Ascending aorta (tissue), 2 donors: ENCODE measurements around the gene FHIT. TPM values are rescaled to one million over a fixed set of nuclear protein-coding genes. Genes with fewer than 3 reads are reported as not detected.

ENCODE experiments used
- DNase-seq, 2 donors: peaks; one replicate each; pipeline ENCODE4 v3.0.0-alpha.2; 2019; ENCODE audit warnings: low spot score in 2 of 2
- H3K27ac ChIP-seq, 2 donors: fragments of 200-600 bp; sonication (generic); one replicate each; pipeline ENCODE4 v1.5.1; 2016 to 2017; ENCODE audit warnings: mild to moderate bottlenecking in 1 of 2
- H3K27me3 ChIP-seq: fragments of 200-600 bp; sonication (generic); one replicate; pipeline ENCODE4 v1.5.1; 2017
- H3K36me3 ChIP-seq, 2 donors: fragments of 200-600 bp; sonication (generic); one replicate each; pipeline ENCODE4 v1.5.1; 2016
- H3K4me1 ChIP-seq, 2 donors: fragments of 200-600 bp; sonication (generic); one replicate each; pipeline ENCODE4 v1.5.1; 2016 to 2017; ENCODE audit warnings: mild to moderate bottlenecking in 1 of 2
- H3K4me3 ChIP-seq, 2 donors: fragments of 200-600 bp; sonication (generic); one replicate each; pipeline ENCODE4 v1.5.1; 2016 to 2017; ENCODE audit warnings: mild to moderate bottlenecking in 1 of 2
- H3K9me3 ChIP-seq, 2 donors: fragments of 200-600 bp; sonication (generic); one replicate each; pipeline ENCODE4 v1.5.1; 2016
- CTCF ChIP-seq, 3 experiments: fragments of 200-600 bp in 2 of 3; fragments of 450-650 bp in 1 of 3; sonication (generic) in 2 of 3; IDR thresholded peaks; one replicate each; pipeline ENCODE4 v1.5.1; 2016 to 2019; ENCODE audit warnings: antibody characterized with exemption in 3 of 3, mild to moderate bottlenecking in 1 of 3, moderate library complexity in 1 of 3
- intact Hi-C: fragments of 100-400 bp; cut with DNase I; formaldehyde crosslinking; loops from one replicate; pipeline ENCODE4 v1.15.1; 2023
- total RNA-seq: library from RNA; depleted of rRNA; stranded (reverse); fragments of >200 nt; gene quantifications from one replicate; pipeline ENCODE4 v1.1.0, GENCODE V29; 2016

Gene FHIT
- total RNA-seq, 1 donor from 2014 or later, result 0.21 TPM

GRCh38 chr3:59793976-59794375 is 1457.3 kb downstream of the FHIT start:
- Histone ChIP-seq H3K36me3 (no peaks in the 10 kb centered on the region), H3K4me3 (no peak overlapping the region), H3K27ac (no peak overlapping the region), H3K9me3 (no peaks in the 10 kb centered on the region), H3K27me3 (no peaks in the 10 kb centered on the region), H3K4me1 (no peaks in the 10 kb centered on the region)
- intact Hi-C loops, result no loop called here
- TF ChIP-seq CTCF (IDR thresholded peaks at IDR 0.05), result no peak
- DNase-seq, result no peak

GRCh38 chr3:59791774-59792308 is 1459.4 kb downstream of the FHIT start:
- no peak for DNase-seq
- Histone ChIP-seq H3K36me3 (no peaks in the 10 kb centered on the region), H3K27me3 (no peaks in the 10 kb centered on the region), H3K27ac (no peak overlapping the region), H3K4me3 (no peak overlapping the region), H3K9me3 (no peaks in the 10 kb centered on the region), H3K4me1 (no peaks in the 10 kb centered on the region)
- TF ChIP-seq CTCF (IDR thresholded peaks at IDR 0.05), result no peak
- intact Hi-C loops, result no loop called here

GRCh38 chr3:59790241-59790640 is 1461.0 kb downstream of the FHIT start:
- Histone ChIP-seq H3K4me1 (no peaks in the 10 kb centered on the region), H3K36me3 (no peaks in the 10 kb centered on the region), H3K9me3 (no peaks in the 10 kb centered on the region), H3K4me3 (no peak overlapping the region), H3K27ac (no peak overlapping the region), H3K27me3 (no peaks in the 10 kb centered on the region)
- intact Hi-C loops, result no loop called here
- TF ChIP-seq CTCF (IDR thresholded peaks at IDR 0.05), result no peak
- DNase-seq, result no peak

- no peak overlapping the region for H3K4me3 ChIP-seq
- H3K36me3 ChIP-seq, result no peaks in the 10 kb centered on the region
- intact Hi-C loops, result no loop called here
- no peaks in the 10 kb centered on the region for H3K9me3 ChIP-seq
- H3K4me1 ChIP-seq, result no peaks in the 10 kb centered on the region
- no peak for TF ChIP-seq CTCF (IDR thresholded peaks at IDR 0.05)
- no peak for DNase-seq
- H3K27ac ChIP-seq, result no peak overlapping the region
- H3K27me3 ChIP-seq, result no peaks in the 10 kb centered on the region
These were observed 1462.5 kb downstream of the FHIT start for GRCh38 chr3:59788801-59789200.

GRCh38 chr3:59788133-59788532 is 1463.1 kb downstream of the FHIT start:
- no peak for TF ChIP-seq CTCF (IDR thresholded peaks at IDR 0.05)
- intact Hi-C loops, result no loop called here
- no peaks in the 10 kb centered on the region for H3K4me1 ChIP-seq
- no peak overlapping the region for H3K27ac ChIP-seq
- H3K9me3 ChIP-seq, result no peaks in the 10 kb centered on the region
- no peaks in the 10 kb centered on the region for H3K36me3 ChIP-seq
- no peak for DNase-seq
- H3K4me3 ChIP-seq, result no peak overlapping the region
- no peaks in the 10 kb centered on the region for H3K27me3 ChIP-seq

- H3K36me3 ChIP-seq, result no peaks in the 10 kb centered on the region
- no peak for DNase-seq
These were observed 1464.9 kb downstream of the FHIT start for GRCh38 chr3:59786374-59786773.

More at GRCh38 chr3:59786374-59786773, 1464.9 kb downstream of the FHIT start:
- Histone ChIP-seq H3K4me1 (no peaks in the 10 kb centered on the region), H3K9me3 (no peaks in the 10 kb centered on the region), H3K4me3 (no peak overlapping the region), H3K27ac (no peak overlapping the region), H3K27me3 (no peaks in the 10 kb centered on the region)
- intact Hi-C loops, result no loop called here
- no peak for TF ChIP-seq CTCF (IDR thresholded peaks at IDR 0.05)
